ENCODE data around the gene FCAMR. TPM values are rescaled to one million over a fixed set of nuclear protein-coding genes. Genes with fewer than 3 reads are reported as not detected.

FCAMR gene
- total and polyA plus RNA-seq, 2 experiments from 2014 or later = not detected

DNA sequence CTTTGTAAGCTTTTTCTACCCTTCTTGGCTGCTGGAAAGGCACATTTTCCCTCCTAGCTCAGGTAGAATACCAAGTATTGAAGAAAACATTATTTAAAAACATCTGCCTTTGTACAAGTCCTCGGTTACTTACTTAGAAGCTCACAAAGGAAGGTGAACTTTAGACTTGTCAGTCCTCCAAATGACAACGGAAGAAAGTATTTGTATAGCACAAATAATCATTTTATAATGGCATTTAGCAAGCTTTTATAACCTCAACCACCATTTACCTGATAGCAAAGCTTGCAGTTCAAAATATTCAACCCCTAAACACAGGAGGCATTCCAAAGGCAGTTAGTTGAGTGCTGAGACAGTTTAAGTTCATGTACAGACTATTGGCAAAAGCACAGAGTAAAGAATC is 2.5 kb upstream of the FCAMR start (continued):
- no peak for TF ChIP-seq ZNF462 (CRISPR knock-in tag; IDR thresholded peaks at IDR 0.05)

DNA sequence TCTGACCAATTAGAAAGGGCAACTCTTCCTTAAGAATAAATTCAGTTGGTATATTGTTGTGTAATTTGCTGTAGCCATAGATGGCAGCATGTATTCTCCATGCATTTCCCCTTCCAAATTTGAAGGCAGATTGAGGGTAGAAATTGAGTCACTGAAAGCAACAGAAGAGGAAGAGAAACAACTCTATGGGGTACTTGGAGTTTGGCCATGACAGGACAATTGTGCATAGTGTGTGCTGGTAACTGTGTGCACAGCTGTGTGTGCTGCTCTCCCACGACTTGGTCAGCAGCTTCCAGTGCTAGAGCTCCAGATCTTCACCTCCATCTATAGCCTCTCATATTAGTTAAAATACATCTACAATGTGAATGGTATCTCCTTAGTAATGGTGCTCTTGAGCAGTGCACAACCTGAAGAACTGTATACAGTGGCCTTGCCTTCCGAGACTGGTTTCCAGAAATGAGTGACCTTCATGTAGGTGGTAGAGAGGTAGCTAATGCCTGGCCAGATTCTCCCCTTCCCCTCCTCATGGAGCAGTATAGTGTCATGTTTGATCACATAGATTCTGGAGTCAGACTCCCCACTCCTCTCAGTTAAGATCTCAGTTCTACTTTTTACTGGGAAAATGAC is 882 bp upstream of the FCAMR start:
- Histone ChIP-seq H4K20me1 (replicated peaks; ENCODE audit: insufficient read depth) (no peaks in the 10 kb centered on the region), H2AFZ (no peak overlapping the region), H3K4me1 (ENCODE audit: insufficient read depth) (no peaks in the 10 kb centered on the region), H3F3A (replicated peaks; ENCODE audit: low read depth) (no peaks in the 10 kb centered on the region), H3K4me3 (no peak overlapping the region), H3K27me3 (ENCODE audit: insufficient read depth) (no peaks in the 10 kb centered on the region), H3K9me2 (ENCODE audit: insufficient read depth) (0 out of 2 replicates have a peak, but pooled peaks cover 4% of the 10 kb centered on the region), H3K36me3 (ENCODE audit: insufficient read depth) (no peaks in the 10 kb centered on the region), H3K27ac (ENCODE audit: low read depth) (no peak overlapping the region), H3K79me2 (replicated peaks; ENCODE audit: insufficient read depth) (no peaks in the 10 kb centered on the region), H3K4me2 (no peak overlapping the region)
- Mint-ChIP-seq H3K27ac (no peak overlapping the region), H3K36me3 (ENCODE audit: low read depth) (no peaks in the 10 kb centered on the region), H3K27me3 (ENCODE audit: insufficient read depth, low read depth, poor library complexity) (no peaks in the 10 kb centered on the region), H3K4me3 (no peak overlapping the region), H3K4me1 (no peaks in the 10 kb centered on the region; the same call in 2 of the 3 replicates), H3K9me3 (no peaks in the 10 kb centered on the region)
- no peak for DNase-seq (ENCODE audit: low spot score)
- ATAC-seq = no peak
- TF ChIP-seq ETS1 (IDR thresholded peaks at IDR 0.05) = no peak
- TF ChIP-seq ZNF114 (CRISPR knock-in tag; IDR thresholded peaks at IDR 0.05) = no peak
- TF ChIP-seq STAT1 (IDR thresholded peaks at IDR 0.05; ENCODE audit: unreplicated experiment) = no peak
- no peak for TF ChIP-seq CREB1 (CRISPR knock-in tag; IDR thresholded peaks at IDR 0.05; ENCODE audit: low read depth)
- TF ChIP-seq, protein P1, sequence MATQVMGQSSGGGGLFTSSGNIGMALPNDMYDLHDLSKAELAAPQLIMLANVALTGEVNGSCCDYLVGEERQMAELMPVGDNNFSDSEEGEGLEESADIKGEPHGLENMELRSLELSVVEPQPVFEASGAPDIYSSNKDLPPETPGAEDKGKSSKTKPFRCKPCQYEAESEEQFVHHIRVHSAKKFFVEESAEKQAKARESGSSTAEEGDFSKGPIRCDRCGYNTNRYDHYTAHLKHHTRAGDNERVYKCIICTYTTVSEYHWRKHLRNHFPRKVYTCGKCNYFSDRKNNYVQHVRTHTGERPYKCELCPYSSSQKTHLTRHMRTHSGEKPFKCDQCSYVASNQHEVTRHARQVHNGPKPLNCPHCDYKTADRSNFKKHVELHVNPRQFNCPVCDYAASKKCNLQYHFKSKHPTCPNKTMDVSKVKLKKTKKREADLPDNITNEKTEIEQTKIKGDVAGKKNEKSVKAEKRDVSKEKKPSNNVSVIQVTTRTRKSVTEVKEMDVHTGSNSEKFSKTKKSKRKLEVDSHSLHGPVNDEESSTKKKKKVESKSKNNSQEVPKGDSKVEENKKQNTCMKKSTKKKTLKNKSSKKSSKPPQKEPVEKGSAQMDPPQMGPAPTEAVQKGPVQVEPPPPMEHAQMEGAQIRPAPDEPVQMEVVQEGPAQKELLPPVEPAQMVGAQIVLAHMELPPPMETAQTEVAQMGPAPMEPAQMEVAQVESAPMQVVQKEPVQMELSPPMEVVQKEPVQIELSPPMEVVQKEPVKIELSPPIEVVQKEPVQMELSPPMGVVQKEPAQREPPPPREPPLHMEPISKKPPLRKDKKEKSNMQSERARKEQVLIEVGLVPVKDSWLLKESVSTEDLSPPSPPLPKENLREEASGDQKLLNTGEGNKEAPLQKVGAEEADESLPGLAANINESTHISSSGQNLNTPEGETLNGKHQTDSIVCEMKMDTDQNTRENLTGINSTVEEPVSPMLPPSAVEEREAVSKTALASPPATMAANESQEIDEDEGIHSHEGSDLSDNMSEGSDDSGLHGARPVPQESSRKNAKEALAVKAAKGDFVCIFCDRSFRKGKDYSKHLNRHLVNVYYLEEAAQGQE (IDR thresholded peaks at IDR 0.05; ENCODE audit: unreplicated experiment) = no peak
- TF ChIP-seq JUNB (IDR thresholded peaks at IDR 0.05; ENCODE audit: unreplicated experiment) = no peak
- TF ChIP-seq EZH2 (IDR thresholded peaks at IDR 0.05; ENCODE audit: low read depth, unreplicated experiment) = no peak

All from GM23338 (cell line).